Activated CD4-positive, alpha-beta T cell treated with anti-CD3 and anti-CD28 coated beads for 36 hours (primary cell): Measurements from ENCODE around the gene PRKACB. TPM values are rescaled to one million over a fixed set of nuclear protein-coding genes. Genes with fewer than 3 reads are reported as not detected.

Experiments used
- total RNA-seq, 2 experiments: library from RNA; stranded (reverse); gene quantifications; one replicate each; pipeline ENCODE4 v1.2.3, GENCODE V29; 2021

The PRKACB gene
- total RNA-seq, 2 experiments from 2014 or later = 22.2 to 25.5 TPM

Other genes with a start within 250 kb of the PRKACB start
- 1 to 10 TPM; 1.4 to 2.6 TPM for gene TTLL7, start 145.1 kb upstream of the PRKACB start, total RNA-seq
- 1 to 10 TPM; 1.0 to 1.2 TPM for gene SAMD13, start 157.4 kb downstream of the PRKACB start, total RNA-seq